HEK293T (cell line): Measurements from ENCODE around the gene RNF144B.

Experiments
- CTCF ChIA-PET: fragments of 350-600 bp; formaldehyde crosslinking; extraction: SDS; loops from one replicate; lab custom pipeline; 2021; ENCODE audit warnings: antibody characterized with exemption, inconsistent platforms; lab: Yijun Ruan, JAX
- POLR2A ChIA-PET: fragments of 350-600 bp; formaldehyde crosslinking; extraction: SDS; loops from one replicate; lab custom pipeline; 2020; ENCODE audit warnings: antibody characterized with exemption, inconsistent platforms; lab: Yijun Ruan, JAX
- DNase-seq: peaks from one replicate; pipeline ENCODE4 v3.0.0; 2012; ENCODE audit warnings: mixed read lengths; ENCODE audit errors: extremely low spot score
- ARNT ChIP-seq: fragments of 450-650 bp; IDR thresholded peaks from 2 replicates; pipeline ENCODE4 v1.6.1; 2017; ENCODE audit warnings: mild to moderate bottlenecking
- BHLHE40 ChIP-seq: fragments of 450-650 bp; IDR thresholded peaks from 2 replicates; pipeline ENCODE4 v1.6.1; 2016; ENCODE audit warnings: mild to moderate bottlenecking, moderate library complexity, borderline replicate concordance
- CTBP1 ChIP-seq: fragments of 450-650 bp; IDR thresholded peaks from 2 replicates; pipeline ENCODE4 v1.6.1; 2016; ENCODE audit warnings: borderline replicate concordance
- ELF4 ChIP-seq: fragments of 450-650 bp; IDR thresholded peaks from 2 replicates; pipeline ENCODE4 v1.6.1; 2017; ENCODE audit warnings: antibody characterized with exemption
- FOXA1 ChIP-seq: fragments of 450-650 bp; IDR thresholded peaks from 2 replicates; pipeline ENCODE4 v1.6.1; 2016; ENCODE audit warnings: mild to moderate bottlenecking
- FOXK2 ChIP-seq: fragments of 450-650 bp; IDR thresholded peaks from 2 replicates; pipeline ENCODE4 v1.6.1; 2016; ENCODE audit warnings: mild to moderate bottlenecking
- FOXM1 ChIP-seq: fragments of 450-650 bp; IDR thresholded peaks from 2 replicates; pipeline ENCODE4 v1.6.1; 2017; ENCODE audit warnings: mild to moderate bottlenecking, borderline replicate concordance
- HDGF ChIP-seq: fragments of 450-650 bp; IDR thresholded peaks from 2 replicates; pipeline ENCODE4 v1.6.1; 2017; ENCODE audit warnings: antibody characterized with exemption, borderline replicate concordance
- L3MBTL2 ChIP-seq: fragments of 450-650 bp; conservative IDR thresholded peaks from 2 replicates; pipeline ENCODE4 v1.6.1; 2016; ENCODE audit warnings: mild to moderate bottlenecking
- LEF1 ChIP-seq: fragments of 450-650 bp; IDR thresholded peaks from 2 replicates; pipeline ENCODE4 v1.6.1; 2017; ENCODE audit warnings: mild to moderate bottlenecking, borderline replicate concordance
- NFRKB ChIP-seq: fragments of 450-650 bp; IDR thresholded peaks from 2 replicates; pipeline ENCODE4 v1.6.1; 2016; ENCODE audit warnings: mild to moderate bottlenecking, moderate library complexity
- SP1 ChIP-seq: fragments of 450-650 bp; IDR thresholded peaks from 2 replicates; pipeline ENCODE4 v1.6.1; 2017
- SUZ12 ChIP-seq: fragments of 450-650 bp; IDR thresholded peaks from 2 replicates; pipeline ENCODE4 v1.6.1; 2016; ENCODE audit warnings: mild to moderate bottlenecking
- TARDBP ChIP-seq: fragments of 450-650 bp; IDR thresholded peaks from 2 replicates; pipeline ENCODE4 v1.6.1; 2016
- ZNF384 ChIP-seq: fragments of 450-650 bp; IDR thresholded peaks from 2 replicates; pipeline ENCODE4 v1.6.1; 2016
- TF ChIP-seq, protein P1 (sequence below): fragments of 450-650 bp; IDR thresholded peaks from 2 replicates; pipeline ENCODE4 v1.6.1; 2016

Gene RNF144B

DNA sequence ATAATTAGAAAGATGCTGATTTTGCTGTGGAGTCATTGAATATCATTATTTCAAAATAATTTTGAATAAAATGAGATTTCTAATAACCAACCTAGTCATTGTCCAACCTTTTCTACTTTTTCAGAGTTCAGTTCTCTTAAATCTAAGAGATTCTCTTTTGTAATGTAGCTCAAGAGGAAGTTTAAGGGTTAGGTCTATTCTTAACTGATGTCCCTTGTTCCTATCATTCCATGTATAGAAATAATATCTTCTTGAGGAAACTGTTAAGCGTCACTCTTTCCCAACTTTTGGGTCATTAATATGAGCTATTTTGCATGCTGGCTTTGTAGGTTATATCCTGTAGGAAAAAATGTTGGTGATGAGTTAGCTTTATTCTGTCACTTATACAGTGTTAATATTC lies 27.0 kb downstream of the RNF144B start:
- TF ChIP-seq NFRKB (no peak), FOXA1 (no peak), ZNF384 (no peak), L3MBTL2 (no peak), HDGF (no peak), TARDBP (no peak), CTBP1 (no peak), BHLHE40 (no peak), ELF4 (no peak), FOXK2 (no peak), SP1 (no peak), LEF1 (no peak), FOXM1 (no peak), ARNT (no peak), SUZ12 (no peak)
- TF ChIP-seq, protein P1, sequence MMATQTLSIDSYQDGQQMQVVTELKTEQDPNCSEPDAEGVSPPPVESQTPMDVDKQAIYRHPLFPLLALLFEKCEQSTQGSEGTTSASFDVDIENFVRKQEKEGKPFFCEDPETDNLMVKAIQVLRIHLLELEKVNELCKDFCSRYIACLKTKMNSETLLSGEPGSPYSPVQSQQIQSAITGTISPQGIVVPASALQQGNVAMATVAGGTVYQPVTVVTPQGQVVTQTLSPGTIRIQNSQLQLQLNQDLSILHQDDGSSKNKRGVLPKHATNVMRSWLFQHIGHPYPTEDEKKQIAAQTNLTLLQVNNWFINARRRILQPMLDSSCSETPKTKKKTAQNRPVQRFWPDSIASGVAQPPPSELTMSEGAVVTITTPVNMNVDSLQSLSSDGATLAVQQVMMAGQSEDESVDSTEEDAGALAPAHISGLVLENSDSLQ, result no peak
- CTCF ChIA-PET, result no interaction called here
- DNase-seq, result no peak
- POLR2A ChIA-PET, result no interaction called here

DNA sequence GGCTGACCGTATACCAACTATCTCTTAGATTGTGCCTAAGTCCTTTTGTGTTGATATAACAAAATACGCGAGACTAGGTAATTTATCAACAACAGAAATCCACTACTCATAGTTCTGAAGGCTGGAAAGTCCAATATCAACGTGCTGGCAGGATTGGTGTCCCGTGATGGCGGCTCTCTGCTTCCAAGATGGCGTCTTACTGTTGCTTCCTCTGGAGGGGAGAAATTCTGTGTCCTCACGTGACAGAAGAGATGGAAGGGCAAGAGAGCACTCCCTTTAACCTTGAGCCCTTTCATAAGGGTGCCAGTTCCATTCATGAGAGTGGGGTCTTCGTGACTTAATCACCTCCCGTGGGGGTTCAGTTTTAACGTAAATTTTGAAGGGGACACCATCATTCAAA lies 28.1 kb downstream of the RNF144B start:
- TF ChIP-seq SP1, result no peak
- TF ChIP-seq FOXM1, result no peak
- TF ChIP-seq FOXK2, result no peak
- TF ChIP-seq ELF4, result no peak
- TF ChIP-seq NFRKB, result no peak
- TF ChIP-seq SUZ12, result no peak
- TF ChIP-seq LEF1, result no peak
- no peak for DNase-seq
- CTCF ChIA-PET, result no interaction called here
- POLR2A ChIA-PET, result no interaction called here

DNA sequence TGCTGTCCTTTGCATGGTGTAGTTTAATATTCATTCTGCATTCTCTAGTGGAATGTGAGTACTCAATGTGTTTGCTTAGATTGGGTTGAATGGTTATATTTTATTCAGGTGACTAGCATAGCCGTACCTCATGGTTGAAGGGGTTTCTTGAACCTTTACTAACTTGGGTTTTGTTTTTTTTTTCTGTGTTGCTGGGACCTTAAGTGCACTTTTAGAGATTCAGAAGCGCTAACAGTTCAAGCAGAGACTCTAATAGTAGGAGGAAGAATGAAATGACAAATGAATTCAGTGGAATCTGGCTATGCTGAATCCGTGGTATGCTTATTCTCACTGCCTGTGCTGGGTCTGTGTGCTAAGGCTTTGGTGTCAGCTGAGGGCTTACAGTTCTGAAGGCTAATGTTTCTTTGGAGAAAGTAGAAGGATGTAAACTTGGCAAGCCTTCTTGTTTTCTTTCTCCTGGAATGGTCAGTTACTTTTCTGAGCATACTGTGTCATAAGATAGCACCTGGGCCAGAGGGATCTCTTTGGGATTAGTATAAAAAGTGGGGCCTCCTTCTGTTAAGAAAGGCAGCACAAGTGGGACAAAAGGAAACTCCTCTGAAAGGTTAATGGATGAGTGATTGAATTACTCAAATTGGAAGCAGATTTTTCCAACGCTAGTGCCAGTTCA lies 28.7 kb downstream of the RNF144B start:
- TF ChIP-seq, protein P1, result no peak
- TF ChIP-seq SP1 (no peak), ELF4 (no peak), FOXK2 (no peak), TARDBP (no peak), FOXM1 (no peak), SUZ12 (no peak)
- no peak for DNase-seq
- POLR2A ChIA-PET, result no interaction called here
- CTCF ChIA-PET, result no interaction called here

DNA sequence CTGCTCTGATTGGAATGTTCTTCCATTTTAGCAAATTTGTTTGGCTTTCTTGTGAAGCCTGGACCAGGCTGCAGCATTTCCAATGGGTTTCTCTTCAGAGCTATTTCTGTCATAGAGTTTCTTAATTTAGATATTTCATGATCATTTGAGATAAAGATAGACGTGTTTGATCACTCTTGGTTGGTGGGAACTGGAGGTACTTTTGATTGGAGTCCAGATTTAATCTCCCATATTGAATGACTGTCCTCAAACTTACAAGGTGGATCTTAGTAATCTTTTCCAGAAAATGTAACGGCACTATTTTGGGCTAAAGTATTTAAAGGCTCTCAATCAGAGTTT lies 29.2 kb downstream of the RNF144B start:
- no peak for TF ChIP-seq FOXA1
- TF ChIP-seq ZNF384, result no peak
- no peak for TF ChIP-seq FOXM1
- TF ChIP-seq HDGF, result no peak
- TF ChIP-seq ARNT, result no peak
- TF ChIP-seq SP1, result no peak
- TF ChIP-seq LEF1, result no peak
- no peak for TF ChIP-seq FOXK2
- no peak for DNase-seq
- ChIA-PET CTCF (no interaction called here), POLR2A (no interaction called here)

DNA sequence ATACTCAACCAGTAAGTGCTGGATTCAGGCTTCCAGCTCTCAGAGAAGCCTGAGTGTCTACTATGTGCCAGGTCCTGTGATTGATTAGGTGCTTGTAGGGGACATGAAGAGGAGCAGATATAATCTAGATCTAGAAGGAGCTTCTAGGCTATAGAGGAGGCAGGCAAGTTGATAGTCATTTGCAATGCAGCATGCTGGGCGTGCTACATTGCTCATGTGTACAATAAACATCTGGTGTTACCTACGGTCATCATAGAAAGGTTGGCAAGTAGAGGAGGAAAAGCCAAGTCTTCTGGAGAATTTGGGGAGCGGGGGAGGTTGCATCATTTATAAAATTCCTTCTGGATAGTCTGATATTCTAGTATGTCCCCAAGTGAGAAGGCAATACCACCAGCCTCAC lies 33.2 kb downstream of the RNF144B start:
- no peak for TF ChIP-seq ARNT
- TF ChIP-seq FOXA1, result no peak
- no peak for TF ChIP-seq ZNF384
- TF ChIP-seq NFRKB, result no peak
- TF ChIP-seq ELF4, result no peak
- TF ChIP-seq, protein P1, result no peak
- no peak for TF ChIP-seq CTBP1
- no peak for TF ChIP-seq HDGF
- TF ChIP-seq FOXM1, result no peak
- no peak for TF ChIP-seq SUZ12
- no peak for TF ChIP-seq L3MBTL2
- TF ChIP-seq FOXK2, result no peak
- no peak for TF ChIP-seq BHLHE40
- TF ChIP-seq TARDBP, result no peak
- DNase-seq, result no peak
- ChIA-PET CTCF (no interaction called here), POLR2A (no interaction called here)

DNA sequence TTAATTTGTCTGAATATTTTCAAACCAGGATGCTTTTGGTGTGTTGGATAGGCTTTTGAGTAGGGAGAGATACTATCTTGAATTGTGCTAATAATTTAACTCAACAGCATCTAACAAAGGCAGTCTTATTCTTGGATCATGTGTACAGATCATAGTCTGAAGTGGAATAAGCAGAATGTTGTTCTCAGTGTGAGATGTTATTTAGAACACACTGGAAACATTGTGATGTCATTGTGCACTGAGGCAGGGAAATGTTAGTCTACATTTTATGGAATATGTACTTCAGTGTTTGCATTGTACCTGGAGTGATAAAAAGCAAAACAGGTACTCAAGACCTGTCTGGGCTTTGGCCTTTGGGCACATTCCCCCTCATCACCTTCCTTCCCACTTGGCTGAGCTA lies 35.0 kb downstream of the RNF144B start:
- ChIA-PET POLR2A (interaction anchor here (0.6 kb wide), 1 partner anchor 510 kb away, joined by 3 read pairs; no protein-coding TSS in a partner anchor), CTCF (no interaction called here)
- TF ChIP-seq ELF4 (no peak), NFRKB (no peak), HDGF (no peak), ARNT (no peak)
- DNase-seq, result no peak

DNA sequence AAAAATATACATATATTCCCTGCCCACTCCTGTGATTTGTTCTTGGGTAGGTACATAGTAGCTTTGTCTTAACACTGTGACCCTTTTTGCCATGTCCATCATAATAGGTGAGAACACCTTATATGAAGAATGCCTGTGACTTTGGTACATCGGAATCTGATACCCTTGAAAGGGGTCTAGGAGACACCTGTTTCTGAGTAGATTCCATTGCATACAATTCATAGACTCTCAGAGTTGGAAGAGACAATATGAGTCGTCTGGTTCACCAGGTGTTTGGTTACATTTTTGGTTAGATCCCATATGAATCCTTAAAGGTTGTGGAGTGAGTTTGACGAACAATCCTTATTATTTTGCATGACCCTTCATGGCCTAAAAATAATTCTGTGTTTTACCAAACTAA lies 36.3 kb downstream of the RNF144B start:
- TF ChIP-seq TARDBP, result no peak
- TF ChIP-seq FOXA1, result no peak
- TF ChIP-seq FOXK2, result no peak
- no peak for TF ChIP-seq NFRKB
- ChIA-PET POLR2A (no interaction called here), CTCF (no interaction called here)
- no peak for DNase-seq
